ENCODE results near the gene ALG9.

DNA sequence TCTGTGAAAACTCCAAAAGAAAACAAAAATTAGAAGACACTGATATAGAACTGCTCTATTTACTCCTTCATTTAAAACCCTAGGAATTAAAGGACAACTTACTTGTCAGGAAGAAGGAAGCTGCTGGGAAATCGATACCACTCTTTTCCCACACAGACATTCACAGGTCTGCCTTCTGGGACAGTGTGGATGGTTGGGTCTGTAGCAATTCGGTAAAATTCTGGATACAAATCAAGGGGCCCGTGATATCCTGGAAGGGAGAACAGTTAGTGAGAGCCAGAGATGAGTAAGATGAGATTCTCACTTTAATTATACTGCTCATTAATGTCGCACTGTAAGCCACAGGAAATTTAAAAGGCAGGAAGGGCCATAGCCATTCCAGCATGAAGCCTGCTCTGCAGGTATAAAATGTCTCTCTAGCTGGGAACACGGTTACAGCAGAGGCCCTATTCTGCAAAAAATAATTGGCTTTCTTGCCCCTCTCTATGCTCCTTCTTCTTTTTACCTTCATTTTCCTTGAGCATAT, 34.0 kb downstream of the ALG9 start:
- no peak for TF ChIP-seq CEBPB (IDR thresholded peaks at IDR 0.05)
- TF ChIP-seq RAD21 (IDR thresholded peaks at IDR 0.05; ENCODE audit: low read depth), result no peak
- TF ChIP-seq YY1 (IDR thresholded peaks at IDR 0.05; ENCODE audit: low read depth), result no peak
- TF ChIP-seq, protein P1, sequence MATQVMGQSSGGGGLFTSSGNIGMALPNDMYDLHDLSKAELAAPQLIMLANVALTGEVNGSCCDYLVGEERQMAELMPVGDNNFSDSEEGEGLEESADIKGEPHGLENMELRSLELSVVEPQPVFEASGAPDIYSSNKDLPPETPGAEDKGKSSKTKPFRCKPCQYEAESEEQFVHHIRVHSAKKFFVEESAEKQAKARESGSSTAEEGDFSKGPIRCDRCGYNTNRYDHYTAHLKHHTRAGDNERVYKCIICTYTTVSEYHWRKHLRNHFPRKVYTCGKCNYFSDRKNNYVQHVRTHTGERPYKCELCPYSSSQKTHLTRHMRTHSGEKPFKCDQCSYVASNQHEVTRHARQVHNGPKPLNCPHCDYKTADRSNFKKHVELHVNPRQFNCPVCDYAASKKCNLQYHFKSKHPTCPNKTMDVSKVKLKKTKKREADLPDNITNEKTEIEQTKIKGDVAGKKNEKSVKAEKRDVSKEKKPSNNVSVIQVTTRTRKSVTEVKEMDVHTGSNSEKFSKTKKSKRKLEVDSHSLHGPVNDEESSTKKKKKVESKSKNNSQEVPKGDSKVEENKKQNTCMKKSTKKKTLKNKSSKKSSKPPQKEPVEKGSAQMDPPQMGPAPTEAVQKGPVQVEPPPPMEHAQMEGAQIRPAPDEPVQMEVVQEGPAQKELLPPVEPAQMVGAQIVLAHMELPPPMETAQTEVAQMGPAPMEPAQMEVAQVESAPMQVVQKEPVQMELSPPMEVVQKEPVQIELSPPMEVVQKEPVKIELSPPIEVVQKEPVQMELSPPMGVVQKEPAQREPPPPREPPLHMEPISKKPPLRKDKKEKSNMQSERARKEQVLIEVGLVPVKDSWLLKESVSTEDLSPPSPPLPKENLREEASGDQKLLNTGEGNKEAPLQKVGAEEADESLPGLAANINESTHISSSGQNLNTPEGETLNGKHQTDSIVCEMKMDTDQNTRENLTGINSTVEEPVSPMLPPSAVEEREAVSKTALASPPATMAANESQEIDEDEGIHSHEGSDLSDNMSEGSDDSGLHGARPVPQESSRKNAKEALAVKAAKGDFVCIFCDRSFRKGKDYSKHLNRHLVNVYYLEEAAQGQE (IDR thresholded peaks at IDR 0.05; ENCODE audit: low read depth), result no peak
- TF ChIP-seq, protein P2, sequence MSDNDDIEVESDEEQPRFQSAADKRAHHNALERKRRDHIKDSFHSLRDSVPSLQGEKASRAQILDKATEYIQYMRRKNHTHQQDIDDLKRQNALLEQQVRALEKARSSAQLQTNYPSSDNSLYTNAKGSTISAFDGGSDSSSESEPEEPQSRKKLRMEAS (IDR thresholded peaks at IDR 0.05), result no peak
- TF ChIP-seq EP300 (IDR thresholded peaks at IDR 0.05; ENCODE audit: borderline replicate concordance), result no peak
- TF ChIP-seq CREB1 (IDR thresholded peaks at IDR 0.05; ENCODE audit: low read depth), result no peak

Measured in Ishikawa (cell line).